Stimulated activated CD8-positive, alpha-beta memory T cell treated with anti-CD3 and anti-CD28 coated beads, Interleukin-15, amount 100 ng/mL, for 48 hours (primary cell): ENCODE data around the gene CORO6.

Experiments used
- DNase-seq, 2 donors: peaks; one replicate each; pipeline ENCODE4 v3.0.0-alpha.2; 2020; ENCODE audit warnings: low read depth in 2 of 2

CORO6 gene

GRCh38 chr17:29577385-29578211 is 45.1 kb downstream of the CORO6 start:
- DNase-seq: no peak

GRCh38 chr17:29577001-29577370 is 45.7 kb downstream of the CORO6 start:
- no peak for DNase-seq

DNA sequence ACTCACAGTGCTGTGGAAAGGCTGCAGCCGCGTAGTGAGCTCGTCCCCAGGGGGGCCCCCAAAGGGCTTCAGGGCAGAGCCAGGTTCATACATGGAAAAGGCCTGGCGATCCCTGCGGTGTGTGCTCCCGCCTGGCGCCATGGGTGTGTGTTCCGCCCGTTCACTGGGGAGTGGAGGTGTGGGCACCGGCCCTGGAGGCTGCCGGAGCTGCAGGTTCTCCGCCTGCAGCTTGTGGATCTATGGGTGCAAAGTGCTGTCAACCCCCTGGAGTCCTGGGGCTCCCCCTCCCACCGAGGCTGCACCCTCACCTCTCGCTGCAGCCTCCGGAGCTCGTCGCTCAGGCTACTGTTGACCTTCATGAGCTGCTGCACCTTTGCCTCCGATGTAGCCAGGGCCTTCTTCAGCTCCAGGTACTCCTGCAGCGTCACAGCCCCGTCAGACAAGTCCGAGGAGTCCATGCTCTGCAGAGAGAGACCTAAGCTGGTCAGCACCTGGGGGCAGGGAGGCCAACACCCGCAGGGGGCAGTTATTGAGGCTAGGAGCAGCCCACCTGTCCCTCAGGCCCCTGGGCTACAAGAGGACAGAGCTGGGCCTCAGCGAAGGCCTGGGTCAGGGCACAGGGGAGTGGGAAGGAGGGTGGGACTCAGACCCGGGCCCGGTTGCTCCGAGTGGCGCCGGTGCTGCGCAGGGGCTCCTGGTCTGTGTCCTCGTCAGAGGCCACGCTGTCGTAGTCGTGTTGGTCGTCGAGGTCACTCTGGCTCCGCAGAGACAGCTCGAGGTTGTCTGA is 46.3 kb downstream of the CORO6 start:
- no peak for DNase-seq

- DNase-seq: no peak
These were observed 47.0 kb downstream of the CORO6 start for GRCh38 chr17:29575511-29576213.

DNA sequence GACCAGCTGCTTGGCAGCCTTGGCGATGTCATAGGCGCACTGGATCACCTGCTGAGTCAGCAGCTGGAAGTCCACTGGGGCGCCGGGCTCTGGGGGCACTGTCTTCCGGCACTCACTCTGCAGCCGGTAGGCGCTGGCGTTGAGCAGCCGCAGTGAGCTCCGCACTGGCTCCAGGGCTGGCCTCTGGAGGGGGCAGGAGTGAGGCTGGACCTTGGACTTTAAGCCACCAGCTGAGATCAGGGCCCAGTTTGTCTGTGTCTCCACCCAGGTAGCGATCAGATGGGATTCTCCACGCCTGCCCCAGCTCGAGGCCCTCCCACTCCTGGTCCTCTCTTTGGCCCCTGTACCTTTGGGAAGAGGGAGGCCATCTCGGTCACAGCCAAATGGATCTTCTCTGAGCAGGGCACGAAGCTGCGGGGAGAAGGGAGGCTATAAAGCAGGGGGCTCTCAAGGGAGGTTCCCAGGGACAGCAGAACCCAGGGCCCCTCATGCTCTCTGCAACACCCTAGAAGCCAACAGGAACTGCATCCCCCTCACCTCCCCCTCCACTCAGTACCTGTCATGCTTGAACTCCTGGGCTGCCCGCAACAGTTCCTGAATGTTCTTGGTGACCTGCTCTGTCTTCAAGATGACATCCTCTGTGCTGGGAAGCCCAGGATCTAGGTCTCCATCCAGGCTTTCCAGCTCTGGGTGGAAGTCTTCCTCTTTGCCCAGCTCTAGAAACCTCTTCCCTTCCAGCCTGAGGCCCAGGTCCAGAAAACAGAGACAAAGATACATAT is 47.8 kb downstream of the CORO6 start:
- no peak for DNase-seq

DNA sequence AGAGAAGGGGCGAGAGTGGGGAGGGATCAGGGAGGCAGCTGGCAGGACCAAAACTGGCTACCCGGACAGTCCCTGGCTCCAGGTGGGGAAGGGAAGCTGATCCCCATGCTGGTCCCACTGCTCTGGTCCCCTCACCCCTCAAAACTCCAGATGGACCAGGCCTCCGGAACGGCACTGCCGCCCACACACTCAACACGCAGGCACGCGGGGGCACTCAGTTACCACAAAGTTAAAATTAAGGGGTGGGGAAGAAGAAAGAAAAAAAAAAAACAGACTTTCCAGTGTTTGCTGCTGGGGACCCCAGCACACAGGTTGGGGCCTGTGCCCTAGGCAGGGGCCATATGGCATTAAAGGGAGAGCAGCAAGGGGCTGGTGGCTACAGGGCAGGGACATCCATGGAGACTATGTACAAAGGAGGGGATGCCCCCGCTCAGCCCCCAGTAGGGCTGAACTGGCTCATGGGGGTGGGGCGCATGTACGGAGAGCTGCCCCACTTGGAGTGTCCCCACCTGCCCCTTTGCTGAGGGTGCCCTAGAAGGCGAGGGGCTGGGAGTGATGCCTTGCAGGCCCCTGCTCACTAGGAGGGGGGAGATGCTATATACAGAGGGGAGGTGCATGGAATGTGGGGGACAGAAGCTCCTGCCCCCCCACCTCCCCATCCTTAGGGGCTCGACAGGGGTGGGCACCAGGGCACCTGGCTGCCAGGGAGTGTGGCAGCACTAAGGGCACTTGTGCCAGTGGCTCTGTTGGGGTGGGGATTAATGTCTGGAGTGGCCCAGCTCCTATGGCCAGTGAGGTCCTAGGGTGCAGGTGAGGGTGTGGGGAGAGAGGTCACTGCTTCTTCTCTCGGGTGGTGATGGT is 48.6 kb downstream of the CORO6 start:
- DNase-seq: no peak

GRCh38 chr17:29573558-29573869 is 49.2 kb downstream of the CORO6 start:
- DNase-seq: no peak

DNA sequence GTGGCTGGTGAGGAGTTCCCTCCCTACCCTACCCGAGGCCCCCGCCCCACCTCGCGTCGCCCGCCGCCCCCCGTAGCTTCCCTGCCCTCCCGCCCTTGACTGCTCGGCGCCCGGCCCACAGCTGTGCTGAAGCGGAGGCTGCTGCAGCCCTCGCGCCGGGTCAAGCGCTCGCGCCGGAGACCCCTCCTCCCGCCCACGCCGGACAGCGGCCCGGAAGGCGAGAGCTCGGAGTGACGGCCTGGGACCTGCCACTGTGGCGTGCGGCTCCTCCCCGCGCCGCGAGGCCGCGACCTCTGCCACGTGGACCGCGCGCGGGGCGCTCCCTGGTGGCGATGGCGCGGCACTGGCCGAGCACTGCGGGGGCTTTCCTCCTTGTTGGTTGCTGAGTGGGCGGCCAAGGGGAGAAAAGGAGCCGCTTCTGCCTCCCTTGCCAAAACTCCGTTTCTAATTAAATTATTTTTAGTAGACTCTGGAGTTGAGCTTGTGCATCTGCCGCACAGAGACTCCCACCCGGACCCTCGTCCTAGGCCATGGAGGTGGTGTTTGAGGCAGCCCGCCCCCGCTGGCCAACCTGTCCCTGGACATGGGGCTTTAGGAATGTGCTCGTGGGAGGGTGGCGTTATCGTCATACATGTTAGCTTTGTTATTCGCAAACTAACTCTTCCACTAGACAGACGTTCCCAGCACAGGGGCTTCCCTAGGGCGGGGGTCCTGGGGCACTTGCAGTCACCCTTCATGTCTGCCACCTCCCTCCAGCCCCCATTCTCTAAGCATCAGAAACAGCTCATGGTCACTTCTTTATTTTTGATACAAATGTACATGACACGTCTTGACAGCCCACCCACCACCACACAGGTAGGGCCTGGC is 49.8 kb downstream of the CORO6 start:
- DNase-seq: peak in 1 of 2 donors; percentile 61

- no peak for DNase-seq
These were observed 50.6 kb downstream of the CORO6 start for GRCh38 chr17:29571883-29572681.

- no peak for DNase-seq
These were observed 51.2 kb downstream of the CORO6 start for GRCh38 chr17:29571486-29571882.

DNA sequence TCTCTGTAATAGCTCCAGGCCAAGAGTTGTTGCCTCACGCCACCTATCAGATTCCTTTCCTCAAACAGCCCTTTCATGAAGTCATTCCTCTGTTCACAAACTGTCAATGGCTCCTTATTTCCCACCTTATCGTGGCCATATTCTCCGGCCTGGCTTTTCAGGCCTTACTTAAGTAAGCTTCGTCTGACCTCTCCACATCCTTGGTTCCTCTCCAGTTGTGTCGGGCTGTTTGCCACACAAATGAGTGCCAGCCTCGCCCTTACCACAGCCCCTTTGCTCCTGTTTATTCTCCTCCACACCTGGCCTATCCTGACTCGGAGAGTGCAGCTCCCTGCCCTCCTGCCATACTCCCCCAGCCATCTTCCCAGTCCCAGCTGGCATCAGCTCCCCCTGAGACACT is 52.2 kb downstream of the CORO6 start:
- no peak for DNase-seq

GRCh38 chr17:29569245-29569950 is 53.3 kb downstream of the CORO6 start:
- no peak for DNase-seq

DNA sequence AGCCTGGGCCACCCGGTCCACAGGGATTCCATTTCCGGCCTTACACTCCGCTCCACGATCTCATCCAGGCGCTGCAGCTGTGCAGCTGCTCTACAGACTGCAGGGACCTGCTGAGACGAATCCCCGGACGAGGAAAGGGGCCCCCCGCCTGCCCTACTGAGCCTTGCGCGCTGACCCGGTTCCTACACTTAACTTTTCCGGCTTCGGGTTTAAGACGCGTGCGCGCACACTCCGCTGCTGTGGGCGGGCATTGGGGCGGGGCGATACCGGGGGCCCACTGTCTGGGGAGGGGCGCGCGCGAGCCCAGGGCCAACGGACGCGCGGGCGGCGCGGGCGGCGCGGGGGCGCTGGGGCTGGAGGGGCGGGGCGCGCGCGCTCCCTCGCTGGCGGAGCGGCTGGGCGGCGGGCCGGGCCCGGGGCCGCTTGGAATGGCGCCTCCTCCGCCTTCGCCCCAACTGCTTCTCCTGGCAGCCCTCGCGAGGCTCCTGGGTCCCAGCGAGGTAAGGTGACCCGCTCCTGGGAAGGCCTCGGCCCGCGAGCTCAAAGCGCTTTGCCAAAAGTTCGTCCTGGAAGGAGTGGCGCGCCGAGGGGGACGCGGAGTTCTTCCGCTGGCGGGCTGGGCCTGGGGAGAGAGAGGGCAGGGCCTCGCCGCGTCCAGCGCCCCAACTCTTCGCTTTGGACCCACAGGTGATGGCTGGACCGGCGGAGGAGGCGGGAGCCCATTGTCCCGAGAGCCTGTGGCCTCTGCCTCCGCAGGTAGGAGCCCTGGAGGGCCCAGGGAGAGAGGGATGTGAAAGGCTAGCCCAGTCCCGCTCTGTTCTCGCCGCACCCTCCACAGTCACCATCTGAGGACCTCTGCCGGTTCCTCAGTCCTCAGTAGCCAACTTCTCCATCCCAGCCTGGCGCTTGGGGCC is 54.1 kb downstream of the CORO6 start, which contains the start of gene TP53I13:
Gene TP53I13 (plus strand): TSS at position 371 of the 914 bp plus-strand sequence. CDS start 58 bp downstream, at position 429.
- peak; percentile 76 to 83 for DNase-seq

DNA sequence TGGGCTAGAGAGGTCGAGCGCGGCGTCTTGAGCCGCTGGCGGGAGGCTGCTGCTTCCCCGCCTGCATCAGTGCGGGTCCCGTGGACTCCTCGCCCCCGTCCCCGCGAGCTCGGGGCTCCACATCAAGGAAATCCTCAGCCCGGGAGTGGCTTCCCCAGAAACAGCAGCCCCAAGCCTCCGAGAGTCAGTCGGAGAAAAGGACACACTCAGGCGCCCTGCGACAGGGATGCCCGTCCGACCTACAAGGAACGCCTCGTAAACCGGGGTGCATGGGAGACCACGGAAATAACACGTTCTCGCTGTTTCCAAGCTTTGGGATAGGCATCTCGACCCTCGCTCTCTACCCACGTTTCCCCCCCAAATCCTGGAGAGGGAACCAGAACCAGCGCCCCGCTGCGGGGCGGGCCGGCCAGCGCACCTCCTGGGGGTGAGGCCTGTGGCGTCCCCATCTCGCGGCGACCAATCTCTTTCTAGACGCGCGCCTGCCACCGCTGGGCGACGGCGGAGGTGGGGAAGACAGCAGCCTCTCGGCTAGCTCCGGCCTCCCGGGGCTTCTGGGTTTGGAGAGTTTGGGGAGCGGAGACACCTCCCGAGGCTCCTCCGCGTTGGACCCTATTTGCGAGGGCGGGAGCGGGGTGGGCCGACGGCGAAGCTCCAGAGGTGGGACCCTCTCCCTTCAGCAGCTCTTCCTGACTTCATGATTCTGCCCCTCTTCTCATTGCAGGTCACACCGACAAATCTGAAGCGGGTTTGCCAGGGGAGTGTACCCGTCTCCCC is 55.0 kb downstream of the CORO6 start:
- peak; percentile 72 to 73 for DNase-seq

GRCh38 chr17:29567304-29567553 is 55.5 kb downstream of the CORO6 start:
- no peak for DNase-seq

GRCh38 chr17:29566473-29567303 is 56.0 kb downstream of the CORO6 start, which contains the start of gene ABHD15:
TSS of gene ABHD15 (minus strand) at chr17:29567037. CDS start at chr17:29566966, 71 bp downstream.
- DNase-seq: peak; percentile 41 to 64
